ENCODE data around the gene TRAF7. TPM values are rescaled to one million over a fixed set of nuclear protein-coding genes. Genes with fewer than 3 reads are reported as not detected.
A peak's percentile ranks its signal among the peaks of the same experiment; 100 is the strongest.

Gene TRAF7
- total RNA-seq, 2 donors from 2014 or later: 56.7 to 62.0 TPM

DNA sequence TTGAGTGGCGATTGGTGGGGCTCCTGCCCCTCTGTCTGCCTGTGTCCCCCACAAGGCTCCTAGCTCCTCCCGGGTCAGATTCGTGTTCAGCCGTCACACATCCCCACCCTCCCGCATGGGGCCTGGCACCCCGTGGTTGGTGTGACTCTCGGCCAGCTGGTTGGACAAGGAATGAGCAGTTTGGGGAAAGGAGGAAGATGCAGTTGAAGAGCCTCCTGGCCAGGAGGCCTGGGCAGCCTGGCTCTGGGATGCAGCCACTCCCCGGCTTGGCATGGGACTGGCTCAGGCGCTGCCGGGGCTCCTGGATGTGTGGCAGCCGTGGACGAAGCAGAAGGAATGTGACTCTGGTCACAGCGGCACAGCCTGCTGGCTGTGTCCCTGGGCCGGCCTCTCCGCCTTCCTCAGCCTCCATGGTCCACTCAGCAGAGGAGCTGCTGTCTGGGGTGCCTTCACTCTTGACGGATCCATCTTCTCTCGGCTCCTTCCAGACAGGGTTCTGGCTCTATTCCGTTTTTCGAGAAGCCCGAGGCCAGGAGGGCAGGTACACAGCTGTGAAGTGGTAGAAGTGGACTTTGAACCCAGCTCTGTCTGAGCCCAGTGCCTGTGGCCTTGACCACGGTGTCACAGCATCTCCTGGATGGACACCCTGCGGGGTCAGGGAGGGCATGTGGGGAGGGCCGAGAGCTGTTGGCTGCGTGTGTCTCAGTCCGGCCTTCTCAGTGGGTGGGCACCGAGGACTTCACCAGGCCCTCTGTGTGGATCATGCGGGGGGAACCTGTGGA lies 2.1 kb downstream of the TRAF7 start:
- intact Hi-C loops (cut with DNase I): no loop called here

DNA sequence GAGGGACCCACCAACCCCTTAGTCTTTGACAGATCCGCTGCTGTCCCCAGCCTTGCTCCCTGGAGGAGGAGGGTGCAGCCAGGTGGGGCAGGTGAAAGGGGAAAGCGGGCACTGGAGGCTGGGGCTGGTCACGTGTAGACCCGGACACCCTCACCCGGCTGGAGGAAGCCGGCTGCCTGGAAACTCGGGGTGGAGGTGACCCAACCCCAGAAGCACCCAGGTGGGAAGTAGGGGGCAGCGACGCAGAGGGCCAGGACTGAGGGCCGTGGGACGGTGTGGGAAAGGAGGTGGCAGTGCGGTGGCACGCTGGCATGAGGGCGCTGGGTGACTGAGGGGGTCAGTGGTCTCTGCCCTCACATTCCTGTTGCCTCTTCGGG lies 2.7 kb downstream of the TRAF7 start:
- intact Hi-C loops (cut with DNase I): no loop called here
- no peak for DNase-seq (ENCODE audit: low spot score)

More for the DNA sequence above, 2.1 kb downstream of the TRAF7 start:
- no peak for DNase-seq (ENCODE audit: low spot score)

DNA sequence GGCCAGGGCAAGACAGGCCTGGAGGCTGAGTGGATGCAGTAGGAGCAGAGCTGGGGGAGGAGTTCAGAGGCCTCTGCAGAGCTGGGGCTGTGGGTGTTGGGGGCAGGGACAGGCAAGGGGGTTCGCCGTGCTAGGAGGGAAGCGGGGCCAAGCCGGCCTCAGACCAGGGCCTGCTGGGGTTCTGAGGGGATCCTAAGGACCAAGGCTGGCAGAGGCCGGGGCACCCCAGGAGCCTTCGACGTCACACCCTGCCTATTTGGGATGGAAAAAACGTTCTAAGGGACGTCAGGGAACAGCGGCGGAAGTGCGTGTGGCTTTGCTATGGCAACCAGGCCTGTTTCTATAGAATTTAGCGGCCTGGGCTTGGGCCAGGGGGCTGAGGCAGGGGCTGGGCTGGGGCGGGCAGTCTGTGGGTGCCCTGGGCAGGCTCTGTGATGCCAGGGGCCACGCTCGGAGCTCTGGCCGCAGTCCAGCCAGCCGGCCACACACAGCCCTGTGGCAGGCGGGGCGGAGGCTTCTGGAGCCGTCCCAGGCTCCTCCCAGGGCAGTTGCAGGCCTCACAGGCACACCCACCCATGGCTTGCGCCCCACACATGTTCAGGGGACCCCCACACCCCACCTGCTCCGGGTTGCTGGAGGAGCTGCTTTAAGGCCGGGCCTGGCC lies 3.7 kb downstream of the TRAF7 start:
- peak; percentile 92 for DNase-seq (ENCODE audit: low spot score)
- intact Hi-C loops (cut with DNase I): no loop called here

DNA sequence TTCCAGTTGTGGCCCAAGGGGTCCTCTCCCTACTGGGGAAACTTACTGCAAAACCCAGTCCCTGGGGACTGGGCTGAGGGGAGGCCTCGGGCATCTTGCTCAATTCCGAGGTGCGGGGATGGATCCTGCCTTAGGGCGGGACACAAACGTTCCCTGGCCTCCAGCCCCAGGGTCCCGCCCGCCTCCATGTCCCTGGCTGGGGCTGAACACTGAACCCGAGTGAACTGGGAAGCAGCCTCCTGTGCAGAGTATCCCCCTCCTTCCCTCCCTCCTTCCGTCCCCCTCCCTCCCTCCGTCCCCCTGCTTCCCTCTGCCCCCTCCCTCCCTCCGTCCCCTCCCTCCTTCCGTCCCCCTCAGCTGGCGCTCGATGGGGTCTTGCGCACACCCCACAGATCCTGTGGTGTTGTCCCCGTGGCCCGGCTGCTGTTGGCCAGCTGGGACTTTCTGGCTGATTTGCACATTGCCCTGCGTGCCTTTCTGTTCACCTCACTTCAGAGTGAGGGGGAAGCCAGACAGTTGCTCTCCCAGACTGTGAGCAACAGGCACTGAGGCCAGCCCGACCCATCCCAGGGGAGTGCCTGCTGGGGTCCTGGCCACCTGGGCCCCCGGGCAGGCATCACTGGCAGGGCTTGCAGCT lies 5.5 kb downstream of the TRAF7 start:
- peak; percentile 91 for DNase-seq (ENCODE audit: low spot score)
- intact Hi-C loops (cut with DNase I): loop anchor here in 1 of 2 donors (10.0 kb wide), 1 partner anchor 114 kb away; no protein-coding TSS in a partner anchor

DNA sequence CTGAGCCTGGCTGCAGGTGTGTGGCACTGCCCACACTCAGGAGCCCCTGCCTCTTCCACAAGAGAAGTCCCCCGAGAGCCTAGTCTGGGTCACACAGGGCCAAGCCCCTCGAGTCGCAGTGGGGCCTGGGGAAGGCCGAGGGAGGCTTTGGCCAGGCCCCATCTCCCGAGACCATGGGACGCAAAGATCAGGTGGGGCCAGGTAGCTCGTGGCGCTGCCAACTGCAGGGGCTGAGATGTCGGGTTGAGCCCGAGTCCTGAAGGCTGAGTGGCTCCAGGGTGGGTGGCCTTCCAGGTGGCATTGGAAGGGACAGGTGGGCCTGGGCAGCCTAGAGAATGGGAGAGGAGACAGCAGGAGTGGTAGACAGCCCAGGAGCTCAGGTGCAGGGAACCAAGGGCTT lies 6.3 kb downstream of the TRAF7 start:
- no peak for DNase-seq (ENCODE audit: low spot score)
- intact Hi-C loops (cut with DNase I): loop anchor here in 1 of 2 donors (10.0 kb wide), 1 partner anchor 113 kb away; no protein-coding TSS in a partner anchor

DNA sequence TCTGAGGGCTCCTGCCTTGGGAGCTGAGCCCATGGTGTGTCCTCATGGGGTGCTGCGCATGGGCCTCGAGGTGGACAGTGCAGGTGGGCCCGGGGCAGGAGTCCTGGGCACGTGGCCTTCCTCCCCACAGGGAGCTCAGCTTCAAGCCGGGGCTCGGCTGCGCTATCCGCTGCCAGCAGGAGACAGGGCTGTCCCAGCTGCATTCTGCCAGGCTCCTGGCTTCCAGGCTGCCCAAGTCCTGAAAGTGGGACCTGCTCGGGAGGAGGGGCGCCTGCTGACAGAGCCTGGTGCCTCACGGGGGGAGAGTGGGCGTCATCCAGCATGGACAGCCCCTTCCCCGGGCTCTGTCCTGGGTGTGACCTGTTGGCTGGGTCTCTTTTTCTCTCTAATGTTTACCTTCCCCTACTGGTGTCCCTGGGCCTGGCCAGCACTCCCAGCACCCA lies 7.1 kb downstream of the TRAF7 start:
- DNase-seq (ENCODE audit: low spot score): no peak
- intact Hi-C loops (cut with DNase I): loop anchor here in 1 of 2 donors (10.0 kb wide), 1 partner anchor 112 kb away; no protein-coding TSS in a partner anchor

DNA sequence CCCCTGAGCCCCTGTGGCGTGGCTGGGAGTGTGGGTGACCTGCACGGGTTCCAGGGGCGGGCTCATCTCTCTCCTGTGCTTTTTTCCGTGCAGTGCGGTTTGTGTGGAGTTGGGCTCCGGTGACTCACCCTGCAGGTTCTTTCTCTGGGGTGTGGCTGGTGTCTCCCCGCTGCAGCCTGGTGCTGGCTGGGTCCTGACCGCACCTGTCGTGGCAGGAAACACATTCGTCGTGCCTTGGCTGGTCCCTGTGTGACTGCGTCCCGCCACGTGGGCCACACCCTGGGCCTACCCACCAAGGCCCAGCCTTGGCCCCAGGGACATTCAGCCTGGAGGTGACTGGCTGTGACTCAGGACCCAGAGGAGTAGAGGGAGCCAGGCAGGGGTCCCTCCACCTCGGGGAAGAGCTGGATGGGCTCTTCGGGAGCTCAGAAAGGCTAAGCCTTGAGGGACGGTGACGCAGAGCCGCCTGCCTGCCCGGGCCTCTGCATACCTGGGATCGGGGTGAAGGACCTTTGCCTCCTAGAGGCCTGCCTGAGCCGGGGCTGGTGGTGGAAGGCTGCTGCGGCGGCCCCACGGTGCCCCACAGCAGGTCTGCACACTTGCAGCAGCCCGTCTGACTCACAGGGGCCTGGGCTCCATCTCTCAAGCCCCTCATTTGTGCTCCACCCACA lies 7.8 kb downstream of the TRAF7 start:
- DNase-seq (ENCODE audit: low spot score): no peak
- intact Hi-C loops (cut with DNase I): loop anchor here in 1 of 2 donors (10.0 kb wide), 1 partner anchor 111 kb away; no protein-coding TSS in a partner anchor

DNA sequence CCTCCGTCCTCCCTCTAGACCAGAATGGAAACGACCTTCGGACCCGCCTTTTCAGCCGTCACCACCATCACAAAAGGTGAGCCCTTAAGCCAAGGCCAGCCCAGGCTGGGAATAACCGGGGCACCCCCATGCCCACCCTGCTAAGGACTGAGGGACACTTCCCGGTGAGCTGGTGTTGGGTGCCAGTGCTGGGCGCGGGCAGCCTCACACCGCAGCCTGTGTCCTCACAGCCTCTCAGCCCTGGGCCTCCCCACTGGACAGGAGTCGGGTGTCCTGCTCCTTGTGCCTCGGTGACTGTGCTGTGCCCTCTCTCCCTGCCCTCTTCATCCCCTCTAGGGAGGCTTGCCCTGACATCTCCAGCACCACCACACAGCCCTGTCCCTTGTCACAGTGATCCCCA lies 10.3 kb downstream of the TRAF7 start:
- no peak for DNase-seq (ENCODE audit: low spot score)
- intact Hi-C loops (cut with DNase I): loop anchor here in 1 of 2 donors (10.0 kb wide), 1 partner anchor 109 kb away; no protein-coding TSS in a partner anchor

DNA sequence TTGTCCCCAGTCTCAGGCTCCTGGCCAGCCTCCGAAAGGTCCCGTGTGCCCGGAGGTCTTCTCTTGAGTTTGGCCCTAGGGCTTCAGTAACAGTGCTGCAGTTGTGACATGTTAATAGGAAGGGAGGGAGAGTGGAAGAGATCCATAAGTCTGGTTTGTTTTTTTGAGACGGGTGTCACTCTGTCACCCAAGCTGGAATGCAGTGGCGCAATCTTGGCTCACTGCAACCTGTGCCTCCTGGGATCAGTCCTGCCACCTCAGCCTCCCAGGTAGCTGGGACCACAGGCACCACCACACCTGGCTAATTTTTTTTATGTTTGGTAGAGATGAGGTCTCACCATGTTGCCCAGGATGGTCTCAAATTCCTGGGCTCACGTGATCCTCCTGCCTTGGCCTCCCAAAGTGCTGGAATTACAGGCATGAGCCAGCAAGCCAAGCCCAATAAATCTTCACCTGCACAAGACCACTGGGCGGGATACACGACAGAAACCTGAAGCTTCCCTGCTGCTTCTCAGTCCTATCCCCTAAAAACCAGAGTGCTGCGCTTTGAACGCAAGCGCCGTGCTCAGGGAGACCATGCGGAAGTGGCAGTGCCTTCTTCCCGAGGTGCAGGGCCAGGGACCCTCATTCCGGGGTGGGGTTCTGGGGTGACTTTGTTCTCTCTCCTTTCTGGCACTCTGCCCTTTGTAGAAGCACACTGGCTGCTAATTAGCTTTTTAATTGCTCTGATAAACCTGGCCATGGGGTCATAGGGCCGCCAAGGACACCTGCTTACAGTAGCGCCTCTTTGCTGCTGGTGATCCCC lies 10.9 kb downstream of the TRAF7 start:
- DNase-seq (ENCODE audit: low spot score): no peak
- intact Hi-C loops (cut with DNase I): loop anchor here in 1 of 2 donors (10.0 kb wide), 1 partner anchor 108 kb away; no protein-coding TSS in a partner anchor

DNA sequence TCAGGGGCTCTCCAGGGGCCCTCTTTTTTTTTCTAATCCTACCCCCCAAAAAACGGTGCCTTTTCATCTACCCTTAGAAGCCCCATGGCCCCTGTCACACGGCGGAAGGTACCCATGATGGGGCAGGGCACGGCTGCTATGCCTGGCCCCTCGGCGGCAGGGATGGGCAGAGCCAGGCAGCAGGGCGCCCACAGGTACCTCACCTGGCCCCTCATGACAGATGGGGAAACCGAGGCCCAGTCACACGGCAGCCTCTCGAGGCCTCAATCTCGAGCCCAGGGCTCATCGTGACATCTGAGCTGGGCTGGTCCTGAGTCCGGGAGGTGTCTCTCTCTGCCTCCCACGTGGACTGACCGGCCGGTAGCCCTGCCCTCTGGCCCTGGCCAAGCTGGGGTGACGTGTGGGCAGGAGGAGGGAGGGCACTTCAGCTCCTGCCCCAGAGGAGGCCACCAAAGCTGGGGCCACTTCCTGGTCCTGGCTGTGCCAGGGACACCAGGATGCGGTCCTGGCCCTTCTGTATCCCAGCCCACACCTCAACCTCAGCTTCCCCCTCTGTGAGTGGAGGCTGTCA lies 11.6 kb downstream of the TRAF7 start:
- DNase-seq (ENCODE audit: low spot score): no peak
- intact Hi-C loops (cut with DNase I): loop anchor here in 1 of 2 donors (10.0 kb wide), 1 partner anchor 108 kb away; no protein-coding TSS in a partner anchor

DNA sequence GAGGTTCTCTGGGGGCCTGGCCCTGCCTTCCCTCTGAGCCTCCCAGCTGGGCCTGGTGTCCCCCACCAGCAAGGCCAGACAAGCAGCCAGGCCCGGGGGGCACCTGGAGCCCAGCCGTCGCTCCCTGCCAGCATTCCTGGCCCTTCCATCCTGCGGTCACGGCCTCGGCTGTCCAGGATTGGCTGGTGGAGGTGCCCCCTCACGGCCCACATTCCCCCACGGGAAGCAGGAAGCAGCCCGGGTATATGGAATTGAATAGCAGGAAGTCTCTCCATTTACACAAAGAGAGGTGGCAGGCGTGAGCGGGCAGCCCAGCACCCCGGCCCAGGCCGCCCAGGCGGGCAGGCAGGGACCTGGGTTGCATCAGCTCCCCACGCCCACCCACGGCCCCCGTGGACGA lies 14.5 kb downstream of the TRAF7 start:
- DNase-seq (ENCODE audit: low spot score): no peak
- intact Hi-C loops (cut with DNase I): no loop called here

DNA sequence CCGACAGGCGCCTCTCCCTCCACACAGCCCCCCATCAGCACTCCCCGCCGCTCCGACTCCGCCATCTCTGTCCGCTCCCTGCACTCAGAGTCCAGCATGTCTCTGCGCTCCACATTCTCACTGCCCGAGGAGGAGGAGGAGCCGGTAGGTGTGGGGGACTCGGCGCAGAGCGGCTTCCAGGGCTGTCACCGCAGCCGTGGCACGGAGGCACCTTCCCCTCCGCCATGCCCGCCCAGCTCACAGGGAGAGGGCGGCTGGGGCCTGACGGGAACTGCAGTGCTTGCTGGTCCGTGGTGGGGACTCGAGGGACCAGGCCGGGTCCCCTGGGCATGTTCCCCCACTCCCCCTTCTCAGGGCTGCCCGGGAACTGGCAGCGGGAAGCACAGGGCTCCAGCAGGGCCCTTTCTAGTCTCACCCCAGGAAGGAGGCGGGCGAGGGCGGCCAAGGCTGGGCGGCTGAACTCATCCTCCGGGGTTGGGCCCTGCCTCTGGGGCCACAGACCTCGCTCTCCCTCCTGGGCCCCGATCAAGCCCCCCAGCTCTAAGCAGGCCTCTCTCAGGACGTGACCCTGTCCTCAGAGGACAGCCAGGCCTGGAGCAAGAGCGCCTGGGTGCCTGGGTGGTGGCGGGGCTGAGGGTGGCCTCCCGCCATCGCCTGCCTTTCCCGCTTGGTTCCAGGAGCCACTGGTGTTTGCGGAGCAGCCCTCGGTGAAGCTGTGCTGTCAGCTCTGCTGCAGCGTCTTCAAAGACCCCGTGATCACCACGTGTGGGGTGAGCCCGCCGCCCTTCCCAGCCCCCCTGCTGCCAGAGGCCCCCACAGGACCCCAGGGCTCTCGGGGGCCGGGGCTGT lies 15.2 kb downstream of the TRAF7 start:
- DNase-seq (ENCODE audit: low spot score): no peak
- intact Hi-C loops (cut with DNase I): no loop called here

DNA sequence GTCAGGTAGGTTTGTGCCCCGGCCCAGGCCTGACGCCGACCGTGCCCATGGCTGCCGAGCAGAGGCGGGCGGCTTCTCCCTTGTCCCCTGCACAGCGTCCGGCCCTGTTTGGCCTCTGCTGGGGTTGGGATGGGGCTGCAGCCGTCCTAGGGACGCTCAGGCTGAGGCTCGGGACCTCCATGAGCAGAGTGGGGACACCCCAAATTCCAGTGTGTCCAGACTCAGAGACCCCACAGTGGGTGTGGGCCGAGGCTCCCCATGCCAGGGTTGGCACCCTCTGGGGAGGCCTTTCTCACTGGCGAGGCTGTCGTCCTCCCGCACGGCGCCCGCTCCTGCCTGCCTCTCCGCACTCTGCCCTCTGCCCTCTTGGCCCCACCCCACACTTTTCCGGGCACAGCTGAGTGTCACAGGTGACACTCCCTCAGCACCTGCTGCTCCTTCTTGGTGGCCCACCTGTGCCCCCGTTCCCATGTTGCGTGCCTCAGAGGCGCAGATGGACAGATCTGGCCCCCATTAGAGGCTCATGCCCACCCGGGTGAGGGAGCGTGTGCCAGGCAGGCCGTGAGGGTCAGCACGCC lies 16.1 kb downstream of the TRAF7 start:
- intact Hi-C loops (cut with DNase I): no loop called here
- no peak for DNase-seq (ENCODE audit: low spot score)

DNA sequence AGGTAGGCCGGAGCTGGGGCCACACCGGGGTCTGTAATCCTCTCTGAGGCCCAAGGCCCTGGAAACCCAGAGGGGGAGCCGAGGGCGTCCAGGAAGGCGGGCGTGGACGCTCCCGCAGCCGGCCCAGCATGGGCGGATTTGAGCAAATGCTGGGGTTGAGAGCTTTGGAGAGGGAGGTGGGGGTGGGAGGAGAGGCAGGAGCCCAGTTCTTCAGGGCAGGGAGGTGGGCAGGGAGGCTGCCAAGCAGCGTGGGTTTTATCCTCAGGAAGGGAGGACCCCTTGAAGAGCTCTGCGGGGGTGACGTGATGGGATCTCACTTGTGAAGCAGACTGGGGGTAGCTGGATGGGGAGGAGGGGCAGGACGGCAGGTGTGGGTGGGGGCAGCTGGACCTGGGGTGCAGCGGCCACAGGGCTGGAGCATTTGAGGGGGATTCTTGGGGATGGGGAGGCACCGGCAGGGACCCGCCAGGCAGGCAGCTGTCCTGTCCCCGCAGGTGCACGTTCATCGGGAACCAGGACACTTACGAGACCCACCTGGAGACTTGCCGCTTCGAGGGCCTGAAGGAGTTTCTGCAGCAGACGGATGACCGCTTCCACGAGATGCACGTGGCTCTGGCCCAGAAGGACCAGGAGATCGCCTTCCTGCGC lies 17.2 kb downstream of the TRAF7 start:
- no peak for DNase-seq (ENCODE audit: low spot score)
- intact Hi-C loops (cut with DNase I): no loop called here

DNA sequence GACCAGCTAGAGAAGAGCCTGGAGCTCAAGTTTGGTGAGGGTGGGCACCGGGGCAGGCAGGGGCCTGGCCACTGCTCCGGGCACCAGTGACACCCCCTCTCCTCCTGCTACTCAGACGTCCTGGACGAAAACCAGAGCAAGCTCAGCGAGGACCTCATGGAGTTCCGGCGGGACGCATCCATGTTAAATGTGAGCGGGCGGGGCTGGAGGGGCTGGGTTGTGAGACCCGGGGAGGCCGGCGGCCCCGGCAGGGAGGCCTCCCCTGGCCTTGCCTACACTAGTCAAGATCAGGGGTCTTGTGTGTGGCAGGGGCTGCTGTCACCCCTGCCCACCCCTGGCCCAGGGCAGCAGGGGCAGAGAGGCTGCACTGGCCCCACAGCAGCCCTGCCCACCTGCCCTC lies 17.8 kb downstream of the TRAF7 start:
- no peak for DNase-seq (ENCODE audit: low spot score)
- intact Hi-C loops (cut with DNase I): no loop called here

DNA sequence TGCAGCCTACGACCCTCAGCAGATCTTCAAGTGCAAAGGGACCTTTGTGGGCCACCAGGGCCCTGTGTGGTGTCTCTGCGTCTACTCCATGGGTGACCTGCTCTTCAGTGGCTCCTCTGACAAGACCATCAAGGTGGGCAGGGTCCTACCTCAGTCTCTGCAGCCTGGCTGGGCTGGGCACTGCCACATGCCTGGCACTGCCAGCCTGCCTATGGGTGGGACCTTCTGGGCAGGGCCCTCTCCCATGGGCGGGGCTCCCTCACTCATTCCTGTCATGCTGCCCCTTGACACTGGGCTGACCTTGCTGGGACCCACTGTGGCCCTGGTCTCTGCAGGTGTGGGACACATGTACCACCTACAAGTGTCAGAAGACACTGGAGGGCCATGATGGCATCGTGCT lies 18.3 kb downstream of the TRAF7 start:
- intact Hi-C loops (cut with DNase I): no loop called here
- no peak for DNase-seq (ENCODE audit: low spot score)

Data from posterior vena cava (tissue), 2 donors.